Bronchial epithelial cell (primary cell): ENCODE results near the gene LIPC. TPM values are rescaled to one million over a fixed set of nuclear protein-coding genes. Genes with fewer than 3 reads are reported as not detected.

Experiments used
- DNase-seq: peaks from one replicate; pipeline ENCODE4 v3.0.0-alpha.2; 2010; ENCODE audit warnings: low read depth
- FAIRE-seq: peaks from 2 replicates; lab custom pipeline; 2011; peaks lifted over from hg19 to GRCh38; lab: Jason Lieb, UNC
- H3K27me3 ChIP-seq: 2 replicates; pipeline ENCODE4 v1.5.1; 2011; ENCODE audit warnings: low read length; ENCODE audit not compliant: control insufficient read depth, insufficient read depth
- H3K36me3 ChIP-seq: 2 replicates; pipeline ENCODE4 v1.5.1; 2011; ENCODE audit warnings: low read length; ENCODE audit not compliant: control insufficient read depth, insufficient read depth
- H3K4me3 ChIP-seq: 2 replicates; pipeline ENCODE4 v1.5.1; 2011; ENCODE audit warnings: mild to moderate bottlenecking, low read depth, low read length, control low read depth
- total RNA-seq: library from RNA; depleted of rRNA; stranded (reverse); fragments of >200 nt; gene quantifications from 2 replicates; pipeline ENCODE4 v1.2.1, GENCODE V29; 2014
- TF ChIP-seq, protein P1 (sequence below): IDR thresholded peaks from 2 replicates; pipeline ENCODE4 v1.5.1; 2011; ENCODE audit warnings: mild to moderate bottlenecking, moderate library complexity, low read length, control low read depth, inconsistent platforms; ENCODE audit not compliant: insufficient read depth, severe bottlenecking

Gene LIPC
- total RNA-seq, 1 donor from 2014 or later, result 0.26 TPM

GRCh38 chr15:58462547-58462946 is 30.8 kb downstream of the LIPC start:
- Histone ChIP-seq H3K27me3 (no peaks in the 10 kb centered on the region), H3K36me3 (no peaks in the 10 kb centered on the region), H3K4me3 (no peak overlapping the region)
- no peak for FAIRE-seq
- peak; percentile 82 for DNase-seq
- TF ChIP-seq, protein P1, sequence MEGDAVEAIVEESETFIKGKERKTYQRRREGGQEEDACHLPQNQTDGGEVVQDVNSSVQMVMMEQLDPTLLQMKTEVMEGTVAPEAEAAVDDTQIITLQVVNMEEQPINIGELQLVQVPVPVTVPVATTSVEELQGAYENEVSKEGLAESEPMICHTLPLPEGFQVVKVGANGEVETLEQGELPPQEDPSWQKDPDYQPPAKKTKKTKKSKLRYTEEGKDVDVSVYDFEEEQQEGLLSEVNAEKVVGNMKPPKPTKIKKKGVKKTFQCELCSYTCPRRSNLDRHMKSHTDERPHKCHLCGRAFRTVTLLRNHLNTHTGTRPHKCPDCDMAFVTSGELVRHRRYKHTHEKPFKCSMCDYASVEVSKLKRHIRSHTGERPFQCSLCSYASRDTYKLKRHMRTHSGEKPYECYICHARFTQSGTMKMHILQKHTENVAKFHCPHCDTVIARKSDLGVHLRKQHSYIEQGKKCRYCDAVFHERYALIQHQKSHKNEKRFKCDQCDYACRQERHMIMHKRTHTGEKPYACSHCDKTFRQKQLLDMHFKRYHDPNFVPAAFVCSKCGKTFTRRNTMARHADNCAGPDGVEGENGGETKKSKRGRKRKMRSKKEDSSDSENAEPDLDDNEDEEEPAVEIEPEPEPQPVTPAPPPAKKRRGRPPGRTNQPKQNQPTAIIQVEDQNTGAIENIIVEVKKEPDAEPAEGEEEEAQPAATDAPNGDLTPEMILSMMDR, result no peak

GRCh38 chr15:58462973-58463663 is 31.3 kb downstream of the LIPC start:
- DNase-seq (no peak), FAIRE-seq (no peak)
- Histone ChIP-seq H3K4me3 (no peak overlapping the region), H3K36me3 (no peaks in the 10 kb centered on the region), H3K27me3 (no peaks in the 10 kb centered on the region)
- TF ChIP-seq, protein P1, result no peak

DNA sequence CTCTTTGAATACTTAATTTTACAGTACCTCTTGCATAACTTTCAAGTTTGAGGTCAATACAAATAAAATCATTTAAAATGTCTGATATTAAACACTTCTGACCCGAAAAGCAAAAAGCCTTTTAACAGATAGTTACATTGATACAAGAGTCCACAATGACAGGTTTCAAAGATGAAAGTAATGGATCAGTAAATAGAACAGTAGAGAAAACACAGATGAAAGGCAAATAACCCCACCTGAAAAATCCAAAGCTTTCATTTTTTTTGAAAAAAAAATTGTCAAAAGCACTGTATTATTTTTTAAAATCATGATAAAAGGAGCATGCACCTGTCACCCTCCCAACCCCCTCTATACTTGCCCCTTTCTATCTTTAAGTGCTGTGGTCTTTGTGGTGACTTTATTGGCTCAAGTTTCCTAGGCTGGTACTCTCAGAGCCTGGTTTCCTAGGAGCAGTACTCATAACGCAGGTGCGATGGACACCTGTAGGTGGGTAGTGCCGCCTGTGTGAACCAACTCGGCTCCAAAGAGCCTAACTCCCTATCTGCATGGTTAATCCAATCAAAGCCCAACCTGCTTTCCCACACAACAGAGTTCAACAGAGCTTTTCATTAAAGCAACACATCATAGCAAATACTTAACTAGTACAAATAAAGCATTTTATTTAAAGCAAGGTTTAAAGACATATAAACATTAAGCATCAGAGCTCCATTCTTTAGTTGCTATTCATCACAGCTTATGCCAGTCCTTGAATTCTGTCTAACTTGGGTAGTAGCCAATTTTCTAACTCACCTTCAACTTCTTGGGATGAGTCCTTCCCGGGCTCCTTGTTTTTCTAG is 32.2 kb downstream of the LIPC start:
- no peak for FAIRE-seq
- Histone ChIP-seq H3K4me3 (no peak overlapping the region), H3K36me3 (no peaks in the 10 kb centered on the region), H3K27me3 (no peaks in the 10 kb centered on the region)
- peak; percentile 44 for DNase-seq
- TF ChIP-seq, protein P1, result no peak

- H3K27me3 ChIP-seq, result no peaks in the 10 kb centered on the region
Measured at GRCh38 chr15:58465070-58465469, 33.3 kb downstream of the LIPC start.

DNA sequence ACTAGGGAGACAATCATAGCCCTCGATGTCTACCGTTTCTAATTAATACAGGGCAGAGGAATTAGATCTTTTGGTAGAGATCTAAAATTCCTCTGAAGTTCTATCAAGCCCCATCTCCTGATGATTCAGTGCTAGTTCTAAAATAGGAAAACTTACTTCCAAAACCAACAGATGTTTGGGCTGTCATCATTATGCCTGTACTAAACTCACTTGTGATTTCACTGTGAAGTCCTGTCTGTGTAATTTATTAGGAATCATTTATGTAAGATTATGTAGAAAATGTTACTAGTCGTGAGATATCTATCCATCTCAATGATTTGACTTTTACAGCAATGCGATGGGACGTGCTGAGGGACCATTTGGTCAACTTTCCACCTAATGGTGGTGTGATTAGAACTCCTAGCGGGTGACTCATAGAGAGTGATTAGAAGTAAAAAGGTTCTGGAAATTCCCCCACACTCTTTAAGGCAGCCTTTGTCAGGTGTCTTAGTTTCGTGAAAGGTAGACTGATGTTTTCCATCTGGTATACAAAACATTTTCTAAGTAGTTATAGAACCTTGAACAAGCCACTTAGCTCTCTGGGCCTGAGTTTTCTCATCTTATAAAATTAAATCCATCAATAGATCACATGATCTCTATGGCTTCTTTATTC is 34.2 kb downstream of the LIPC start:
- FAIRE-seq (no peak), DNase-seq (no peak)
- Histone ChIP-seq H3K4me3 (no peak overlapping the region), H3K27me3 (no peaks in the 10 kb centered on the region), H3K36me3 (no peaks in the 10 kb centered on the region)
- TF ChIP-seq, protein P1, result no peak

More at GRCh38 chr15:58465070-58465469, 33.3 kb downstream of the LIPC start:
- FAIRE-seq (no peak), DNase-seq (no peak)
- no peak overlapping the region for H3K4me3 ChIP-seq
- TF ChIP-seq, protein P1, result no peak
- H3K36me3 ChIP-seq, result no peaks in the 10 kb centered on the region
